Measurements from ENCODE around the gene FYB2. TPM values are rescaled to one million over a fixed set of nuclear protein-coding genes. Genes with fewer than 3 reads are reported as not detected.

FYB2 gene
- total RNA-seq, 6 experiments from 2014 or later, result 11.2 to 27.5 (median 16.1) TPM

- peaks cover 0 to 25% (median under 1%) of the 10 kb centered on the region in 4 donors for H3K4me1 ChIP-seq
- H3K9me3 ChIP-seq, result no peaks in the 10 kb centered on the region
- TF ChIP-seq POLR2A (IDR thresholded peaks at IDR 0.05), result no peak
- TF ChIP-seq CTCF (IDR thresholded peaks at IDR 0.05), result no peak
- ATAC-seq, result no peak
- no peak overlapping the region for H3K27ac ChIP-seq
- whole genome bisulfite sequencing (ENCODE audit: insufficient coverage, low coverage, low lambda C conversion rate, missing lambda C conversion rate), result no CpG with 5 or more reads among the region's 2 CpGs
- no peak for DNase-seq
- H3K36me3 ChIP-seq, result no peaks in the 10 kb centered on the region
- intact Hi-C loops (cut with DNase I), result no loop called here
- H3K27me3 ChIP-seq, result no peaks in the 10 kb centered on the region
- no peak overlapping the region for H3K4me3 ChIP-seq
Measured at GRCh38 chr1:56814205-56814604, 5.0 kb downstream of the FYB2 start.

DNA sequence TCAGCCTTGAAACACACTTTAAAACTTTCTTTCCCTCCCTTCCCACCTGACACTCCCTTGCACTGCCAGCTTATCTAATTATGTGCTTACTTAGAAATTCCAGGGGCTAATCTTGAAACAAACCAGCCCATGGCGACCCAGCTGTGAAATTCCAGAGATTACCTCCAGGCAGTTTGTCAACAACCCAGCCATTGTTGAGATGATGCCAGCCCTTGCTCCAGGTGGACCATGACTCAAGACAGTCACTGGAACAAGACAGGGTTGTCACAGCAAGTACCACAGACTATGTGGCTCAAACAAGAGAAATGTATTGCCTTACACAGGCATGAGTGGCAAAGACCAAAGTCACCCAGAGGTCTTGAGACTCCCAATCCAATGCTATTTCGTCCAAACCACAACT is 7.9 kb downstream of the FYB2 start:
- Histone ChIP-seq H3K9me3 (no peaks in the 10 kb centered on the region), H3K36me3 (no peaks in the 10 kb centered on the region), H3K27me3 (no peaks in the 10 kb centered on the region), H3K4me1 (peaks cover 0 to 25% (median 7%) of the 10 kb centered on the region in 4 donors), H3K4me3 (no peak overlapping the region), H3K27ac (no peak overlapping the region)
- ATAC-seq, result peak in 2 of 4 donors; percentile 24 to 40
- DNase-seq, result no peak
- 49% methylated on average over 2 of the region's 2 CpGs for WGBS (ENCODE audit: insufficient coverage, low coverage, low lambda C conversion rate, missing lambda C conversion rate)
- TF ChIP-seq POLR2A (IDR thresholded peaks at IDR 0.05) (no peak), CTCF (IDR thresholded peaks at IDR 0.05) (no peak)
- intact Hi-C loops (cut with DNase I), result no loop called here

DNA sequence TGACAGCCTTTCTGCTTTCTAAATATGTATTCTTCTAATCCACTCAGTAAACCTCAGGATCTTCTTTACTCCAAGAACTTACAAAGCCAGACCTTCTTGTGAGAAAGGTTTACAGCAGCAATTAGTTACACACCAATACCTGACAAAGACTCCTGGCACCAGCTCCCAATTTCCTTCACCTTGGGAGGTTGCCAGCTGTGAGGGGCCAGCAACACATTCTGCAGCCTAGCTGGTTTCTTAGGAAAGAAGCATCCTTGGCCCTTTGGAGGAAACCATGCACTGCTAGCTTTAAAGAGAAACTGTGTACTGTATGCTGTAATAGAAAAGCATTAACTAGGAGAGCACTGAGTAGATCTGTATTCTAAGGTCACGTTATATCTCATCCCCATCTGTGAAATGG is 10.8 kb downstream of the FYB2 start:
- Histone ChIP-seq H3K36me3 (no peaks in the 10 kb centered on the region), H3K27me3 (no peaks in the 10 kb centered on the region), H3K9me3 (no peaks in the 10 kb centered on the region), H3K4me1 (peaks cover 0 to 21% (median 7%) of the 10 kb centered on the region in 4 donors), H3K4me3 (no peak overlapping the region), H3K27ac (no peak overlapping the region)
- intact Hi-C loops (cut with DNase I), result no loop called here
- ATAC-seq, result no peak
- DNase-seq, result no peak
- WGBS (ENCODE audit: insufficient coverage, low coverage, low lambda C conversion rate, missing lambda C conversion rate), result 83% methylated on average over 1 of the region's 1 CpG
- TF ChIP-seq POLR2A (IDR thresholded peaks at IDR 0.05) (no peak), CTCF (IDR thresholded peaks at IDR 0.05) (no peak)

GRCh38 chr1:56806804-56807203 is 12.4 kb downstream of the FYB2 start:
- Histone ChIP-seq H3K36me3 (no peaks in the 10 kb centered on the region), H3K27ac (no peak overlapping the region), H3K27me3 (no peaks in the 10 kb centered on the region), H3K9me3 (no peaks in the 10 kb centered on the region), H3K4me1 (peaks cover 0 to 21% (median 7%) of the 10 kb centered on the region in 4 donors), H3K4me3 (no peak overlapping the region)
- peak in 1 of 4 donors; percentile 23 for ATAC-seq
- DNase-seq, result no peak
- intact Hi-C loops (cut with DNase I), result no loop called here
- WGBS (ENCODE audit: insufficient coverage, low coverage, low lambda C conversion rate, missing lambda C conversion rate), result 30% methylated on average over 3 of the region's 3 CpGs
- TF ChIP-seq CTCF (IDR thresholded peaks at IDR 0.05) (no peak), POLR2A (IDR thresholded peaks at IDR 0.05) (no peak)
